Stimulated activated naive B cell treated with anti-CD40 and anti-IgM and Interleukin-4, amounts not matched to agents 10 μg/mL and 1 μg/mL and 100 μg/mL, for 72 hours (primary cell): ENCODE results near the gene CD6.

Source experiments
- ATAC-seq, 2 donors: fragments of 150-1000 bp; cut with Tn5 transposase; replicated peaks; 2 replicates each; pipeline ENCODE4 v1.10.0; 2021; ENCODE audit warnings: moderate library complexity in 1 of 2
- DNase-seq: peaks from one replicate; pipeline ENCODE4 v3.0.0; 2021
- H3K27ac Mint-ChIP-seq: one replicate; pipeline ENCODE4 v1.8.0; 2022; ENCODE audit warnings: mild to moderate bottlenecking, mixed read lengths
- H3K27me3 Mint-ChIP-seq, 2 donors: one replicate each; pipeline ENCODE4 v1.8.0; 2022; ENCODE audit warnings: mixed read lengths in 2 of 2
- H3K36me3 Mint-ChIP-seq, 2 donors: one replicate each; pipeline ENCODE4 v1.8.0; 2022; ENCODE audit warnings: mixed read lengths in 2 of 2, mild to moderate bottlenecking in 1 of 2
- H3K4me1 Mint-ChIP-seq, 2 donors: one replicate each; pipeline ENCODE4 v1.8.0; 2022; ENCODE audit warnings: mixed read lengths in 2 of 2, mild to moderate bottlenecking in 1 of 2
- H3K4me3 Mint-ChIP-seq, 2 donors: one replicate each; pipeline ENCODE4 v1.8.0; 2022; ENCODE audit warnings: mild to moderate bottlenecking in 2 of 2, mixed read lengths in 2 of 2, moderate library complexity in 1 of 2
- H3K9me3 Mint-ChIP-seq, 2 donors: one replicate each; pipeline ENCODE4 v1.8.0; 2022; ENCODE audit warnings: mixed read lengths in 2 of 2, mild to moderate bottlenecking in 1 of 2

CD6 gene

GRCh38 chr11:60977224-60977623 lies 5.7 kb downstream of the CD6 start:
- Mint-ChIP-seq H3K4me1 (peaks cover 29 to 37% of the 10 kb centered on the region in 2 donors), H3K36me3 (no peaks in the 10 kb centered on the region), H3K27ac (peak overlapping the region; percentile 25), H3K27me3 (no peaks in the 10 kb centered on the region), H3K4me3 (no peak overlapping the region), H3K9me3 (no peaks in the 10 kb centered on the region)
- ATAC-seq (no peak), DNase-seq (no peak)

- Mint-ChIP-seq H3K27me3 (no peaks in the 10 kb centered on the region), H3K36me3 (no peaks in the 10 kb centered on the region), H3K27ac (no peak overlapping the region)
These were observed 6.4 kb downstream of the CD6 start for GRCh38 chr11:60977836-60978235.

GRCh38 chr11:60978546-60979380 lies 7.3 kb downstream of the CD6 start:
- Mint-ChIP-seq H3K27me3 (no peaks in the 10 kb centered on the region), H3K27ac (peak overlapping the region; percentile 22), H3K36me3 (no peaks in the 10 kb centered on the region), H3K4me3 (no peak overlapping the region), H3K9me3 (no peaks in the 10 kb centered on the region), H3K4me1 (peaks cover 21 to 37% of the 10 kb centered on the region in 2 donors)
- peak; percentile 79 to 88 for ATAC-seq
- peak; percentile 64 for DNase-seq

More at GRCh38 chr11:60977836-60978235, 6.4 kb downstream of the CD6 start:
- Mint-ChIP-seq H3K9me3 (no peaks in the 10 kb centered on the region), H3K4me3 (no peak overlapping the region), H3K4me1 (peaks cover 23 to 31% of the 10 kb centered on the region in 2 donors)
- ATAC-seq (no peak), DNase-seq (no peak)

- no peak overlapping the region for H3K4me3 Mint-ChIP-seq
- H3K27me3 Mint-ChIP-seq = no peaks in the 10 kb centered on the region
- no peak for ATAC-seq
- DNase-seq = no peak
- peaks cover 31 to 45% of the 10 kb centered on the region in 2 donors for H3K4me1 Mint-ChIP-seq
- H3K9me3 Mint-ChIP-seq = no peaks in the 10 kb centered on the region
- no peak overlapping the region for H3K27ac Mint-ChIP-seq
- peaks cover 3 to 5% of the 10 kb centered on the region in 2 donors for H3K36me3 Mint-ChIP-seq
These were observed 10.0 kb downstream of the CD6 start for GRCh38 chr11:60981515-60981914.

- ATAC-seq (no peak), DNase-seq (no peak)
These were observed 10.7 kb downstream of the CD6 start for GRCh38 chr11:60982184-60982583.

GRCh38 chr11:60984149-60984548 lies 12.7 kb downstream of the CD6 start:
- Mint-ChIP-seq H3K36me3 (peaks cover 3 to 5% of the 10 kb centered on the region in 2 donors), H3K9me3 (no peaks in the 10 kb centered on the region), H3K4me3 (no peak overlapping the region), H3K27ac (no peak overlapping the region), H3K27me3 (no peaks in the 10 kb centered on the region), H3K4me1 (peaks cover 21 to 29% of the 10 kb centered on the region in 2 donors)
- ATAC-seq (no peak), DNase-seq (no peak)

More at GRCh38 chr11:60982184-60982583, 10.7 kb downstream of the CD6 start:
- Mint-ChIP-seq H3K27ac (no peak overlapping the region), H3K36me3 (peaks cover 3 to 5% of the 10 kb centered on the region in 2 donors), H3K4me3 (no peak overlapping the region), H3K9me3 (no peaks in the 10 kb centered on the region), H3K4me1 (peaks cover 29 to 41% of the 10 kb centered on the region in 2 donors), H3K27me3 (no peaks in the 10 kb centered on the region)

GRCh38 chr11:60984636-60985035 lies 13.2 kb downstream of the CD6 start:
- Mint-ChIP-seq H3K27me3 (no peaks in the 10 kb centered on the region), H3K4me1 (peaks cover 25 to 31% of the 10 kb centered on the region in 2 donors), H3K36me3 (peaks cover 3 to 5% of the 10 kb centered on the region in 2 donors), H3K9me3 (no peaks in the 10 kb centered on the region), H3K4me3 (no peak overlapping the region), H3K27ac (peak overlapping the region; percentile 1)
- ATAC-seq (no peak), DNase-seq (no peak)

GRCh38 chr11:60985501-60985900 lies 14.0 kb downstream of the CD6 start:
- H3K36me3 Mint-ChIP-seq = peaks cover 3 to 7% of the 10 kb centered on the region in 2 donors
- no peaks in the 10 kb centered on the region for H3K9me3 Mint-ChIP-seq
- H3K4me3 Mint-ChIP-seq = no peak overlapping the region
- DNase-seq (no peak), ATAC-seq (no peak)
- peaks cover 26 to 32% of the 10 kb centered on the region in 2 donors for H3K4me1 Mint-ChIP-seq
- peak overlapping the region; percentile 14 for H3K27ac Mint-ChIP-seq
- H3K27me3 Mint-ChIP-seq = no peaks in the 10 kb centered on the region

- H3K27me3 Mint-ChIP-seq = no peaks in the 10 kb centered on the region
- H3K4me3 Mint-ChIP-seq = no peak overlapping the region
- peak; percentile 72 to 79 for ATAC-seq
- no peak for DNase-seq
- H3K36me3 Mint-ChIP-seq = peaks cover 3 to 9% of the 10 kb centered on the region in 2 donors
- peak overlapping the region; percentile 84 for H3K27ac Mint-ChIP-seq
- peaks cover 26 to 32% of the 10 kb centered on the region in 2 donors for H3K4me1 Mint-ChIP-seq
- H3K9me3 Mint-ChIP-seq = no peaks in the 10 kb centered on the region
These were observed 14.8 kb downstream of the CD6 start for GRCh38 chr11:60985991-60986915.

GRCh38 chr11:60987577-60988277 lies 16.2 kb downstream of the CD6 start:
- Mint-ChIP-seq H3K27me3 (no peaks in the 10 kb centered on the region), H3K4me1 (peaks cover 27 to 32% of the 10 kb centered on the region in 2 donors), H3K27ac (no peak overlapping the region), H3K4me3 (no peak overlapping the region), H3K9me3 (no peaks in the 10 kb centered on the region), H3K36me3 (peaks cover 3 to 9% of the 10 kb centered on the region in 2 donors)
- ATAC-seq (no peak), DNase-seq (no peak)

- H3K4me3 Mint-ChIP-seq = no peak overlapping the region
- DNase-seq (no peak), ATAC-seq (no peak)
- peaks cover 31 to 32% of the 10 kb centered on the region in 2 donors for H3K4me1 Mint-ChIP-seq
- H3K27me3 Mint-ChIP-seq = no peaks in the 10 kb centered on the region
- H3K36me3 Mint-ChIP-seq = peaks cover 6 to 17% of the 10 kb centered on the region in 2 donors
- H3K27ac Mint-ChIP-seq = no peak overlapping the region
- no peaks in the 10 kb centered on the region for H3K9me3 Mint-ChIP-seq
These were observed 17.2 kb downstream of the CD6 start for GRCh38 chr11:60988658-60989057.

- ATAC-seq (peak; percentile 88 to 89), DNase-seq (no peak)
- Mint-ChIP-seq H3K36me3 (peaks cover 6 to 21% of the 10 kb centered on the region in 2 donors), H3K27ac (peak overlapping the region; percentile 80), H3K4me1 (peaks cover 31 to 34% of the 10 kb centered on the region in 2 donors), H3K4me3 (no peak overlapping the region), H3K9me3 (no peaks in the 10 kb centered on the region), H3K27me3 (no peaks in the 10 kb centered on the region)
These were observed 17.7 kb downstream of the CD6 start for GRCh38 chr11:60989093-60989650.

- Mint-ChIP-seq H3K27ac (no peak overlapping the region), H3K27me3 (no peaks in the 10 kb centered on the region), H3K4me1 (peaks cover 20 to 23% of the 10 kb centered on the region in 2 donors), H3K9me3 (no peaks in the 10 kb centered on the region), H3K4me3 (no peak overlapping the region), H3K36me3 (peaks cover 10 to 29% of the 10 kb centered on the region in 2 donors)
- no peak for DNase-seq
- ATAC-seq = no peak
These were observed 20.0 kb downstream of the CD6 start for GRCh38 chr11:60991457-60991856.
